ENCODE data around the gene PALLD. TPM values are rescaled to one million over a fixed set of nuclear protein-coding genes. Genes with fewer than 3 reads are reported as not detected.

Gene PALLD
- total and polyA plus RNA-seq, 2 of the 8 experiments (the other 6 are each of a cell fraction or from before 2014, with no cell fraction given), result 10.5 to 25.0 TPM

DNA sequence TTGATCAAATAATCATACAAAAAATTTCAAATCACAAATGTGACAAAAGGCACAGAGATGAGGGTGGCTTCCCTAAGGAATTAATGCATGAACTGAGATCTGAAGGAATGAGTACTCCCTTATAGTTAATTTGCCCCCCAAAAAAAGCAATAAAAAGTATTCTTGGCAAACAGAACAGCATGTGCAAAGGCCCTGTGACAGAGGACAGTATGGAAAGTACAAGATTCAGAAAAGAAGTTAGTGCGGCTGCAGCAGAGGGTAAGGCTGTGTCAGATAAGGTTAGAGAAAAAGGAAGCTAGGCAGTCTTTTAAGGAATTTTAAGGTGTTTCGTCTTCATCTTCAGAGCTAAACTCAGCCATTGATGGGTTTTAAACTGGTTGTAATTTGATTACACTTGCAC, 23.9 kb upstream of the PALLD start:
- no peak for FAIRE-seq

More for the DNA sequence above, 23.9 kb upstream of the PALLD start:
- CTCF ChIA-PET (ENCODE audit: partially characterized antibody), result interaction anchor here (1.0 to 1.1 kb wide), 2 partner anchors 42 to 111 kb away, joined by 3 to 5 read pairs; no protein-coding TSS in a partner anchor
- POLR2A ChIA-PET (ENCODE audit: partially characterized antibody), result no interaction called here
- no peak overlapping the region for H2BK5ac ChIP-seq (ENCODE audit: low read depth, low read length)
- no peaks in the 10 kb centered on the region for H3K9me3 ChIP-seq (ENCODE audit: insufficient read depth in 2 of 2, low read depth in 1 of 2, low read length in 1 of 2)
- H2BK120ac ChIP-seq (replicated peaks; ENCODE audit: low read depth, low read length), result no peak overlapping the region
- H2BK20ac ChIP-seq (ENCODE audit: low read length), result no peak overlapping the region
- H3K4me1 ChIP-seq (replicated peaks in 1 of 4; ENCODE audit: control insufficient read depth in 3 of 4, insufficient read depth in 4 of 4, low read length in 3 of 4), result peaks cover 0 to 3% (median 0%) of the 10 kb centered on the region in 4 experiments; a peak in 1 of 7 replicates
- DNase-seq (ENCODE audit: low read depth in 1 of 2, low spot score in 2 of 2), result no peak
- H3K4me3 ChIP-seq (ENCODE audit: extremely low read depth in 1 of 4, insufficient read depth in 2 of 4, low read depth in 3 of 4, low read length in 4 of 4), result no peak overlapping the region
- 89% methylated on average over 2 of the region's 2 CpGs; no CpG with 5 or more reads in 1 of the 2 experiments for WGBS, 2 experiments (ENCODE audit: extremely low coverage in 1 of 2, insufficient coverage in 1 of 2, insufficient read length in 1 of 2, insufficient replicate concordance in 2 of 2, low coverage in 1 of 2, low lambda C conversion rate in 2 of 2, missing lambda C conversion rate in 1 of 2)
- no peak overlapping the region for H3K4me2 ChIP-seq (ENCODE audit: insufficient read depth in 1 of 2, low read depth in 2 of 2, low read length in 2 of 2)
- no peak overlapping the region for H2AK5ac ChIP-seq (ENCODE audit: low read depth, low read length)
- H4K91ac ChIP-seq (replicated peaks; ENCODE audit: insufficient read length, low read length), result no peak overlapping the region
- no peak overlapping the region for H3K18ac ChIP-seq (ENCODE audit: extremely low read depth, low read length)
- no peak overlapping the region for H3K4ac ChIP-seq (replicated peaks; ENCODE audit: insufficient read length, low read depth, low read length)
- H3K27ac ChIP-seq (ENCODE audit: low read depth, low read length), result no peak overlapping the region
- no peak overlapping the region for H3K9ac ChIP-seq (replicated peaks in 1 of 4; ENCODE audit: extremely low read depth in 1 of 4, low read depth in 3 of 4, low read length in 3 of 4)
- no peaks in the 10 kb centered on the region for H3K79me2 ChIP-seq (ENCODE audit: control insufficient read depth in 1 of 2, insufficient read depth in 2 of 2, low read length in 2 of 2)
- no peak overlapping the region for H4K5ac ChIP-seq (ENCODE audit: insufficient read length, low read depth, low read length)
- H3K23ac ChIP-seq (ENCODE audit: insufficient read length), result no peak overlapping the region
- no peak overlapping the region for H3K56ac ChIP-seq (replicated peaks; ENCODE audit: insufficient read length, low read depth, low read length)
- H2BK15ac ChIP-seq (ENCODE audit: low read length), result no peak overlapping the region
- H3K79me1 ChIP-seq (ENCODE audit: low read depth, low read length), result no peaks in the 10 kb centered on the region
- no peaks in the 10 kb centered on the region for H3K36me3 ChIP-seq (ENCODE audit: control insufficient read depth in 2 of 4, insufficient read depth in 4 of 4, low read length in 3 of 4)
- no peaks in the 10 kb centered on the region for H3K23me2 ChIP-seq (ENCODE audit: low read depth, low read length)
- TF ChIP-seq CREB1 (IDR thresholded peaks at IDR 0.05), result no peak
- TF ChIP-seq, protein P1, sequence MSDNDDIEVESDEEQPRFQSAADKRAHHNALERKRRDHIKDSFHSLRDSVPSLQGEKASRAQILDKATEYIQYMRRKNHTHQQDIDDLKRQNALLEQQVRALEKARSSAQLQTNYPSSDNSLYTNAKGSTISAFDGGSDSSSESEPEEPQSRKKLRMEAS (IDR thresholded peaks at IDR 0.05), result no peak
- TF ChIP-seq TAF1 (IDR thresholded peaks at IDR 0.05; ENCODE audit: low read depth, low read length), result no peak
- no peak for TF ChIP-seq KDM4A (IDR thresholded peaks at IDR 0.05; ENCODE audit: low read depth, low read length, severe bottlenecking)
- peak; percentile 73; the same call in 1 of the 2 replicates for TF ChIP-seq KDM1A (IDR thresholded peaks at IDR 0.05; ENCODE audit: borderline replicate concordance, low read length)
- TF ChIP-seq POLR2AphosphoS5 (IDR thresholded peaks at IDR 0.05; ENCODE audit: low read depth, low read length), result no peak
- no peak overlapping the region for H2AFZ ChIP-seq (ENCODE audit: low read length)
- no peak overlapping the region for H4K8ac ChIP-seq (ENCODE audit: extremely low read depth, insufficient read depth, low read length)
- H2BK12ac ChIP-seq (ENCODE audit: low read depth, low read length), result no peak overlapping the region
- H4K20me1 ChIP-seq (replicated peaks in 1 of 2; ENCODE audit: control insufficient read depth in 1 of 2, insufficient read depth in 2 of 2, low read length in 2 of 2), result no peaks in the 10 kb centered on the region
- no peak overlapping the region for H3K14ac ChIP-seq (ENCODE audit: insufficient read length)
- no peaks in the 10 kb centered on the region for H3K27me3 ChIP-seq (replicated peaks in 1 of 4; ENCODE audit: control insufficient read depth in 3 of 4, extremely low read depth in 1 of 4, insufficient read depth in 3 of 4, low read length in 3 of 4)

Measured in H1 (cell line).